ENCODE data around the gene NOSTRIN. TPM values are rescaled to one million over a fixed set of nuclear protein-coding genes. Genes with fewer than 3 reads are reported as not detected.

NOSTRIN gene
- total RNA-seq, 4 donors from 2014 or later: 10.1 to 48.1 (median 18.0) TPM

DNA sequence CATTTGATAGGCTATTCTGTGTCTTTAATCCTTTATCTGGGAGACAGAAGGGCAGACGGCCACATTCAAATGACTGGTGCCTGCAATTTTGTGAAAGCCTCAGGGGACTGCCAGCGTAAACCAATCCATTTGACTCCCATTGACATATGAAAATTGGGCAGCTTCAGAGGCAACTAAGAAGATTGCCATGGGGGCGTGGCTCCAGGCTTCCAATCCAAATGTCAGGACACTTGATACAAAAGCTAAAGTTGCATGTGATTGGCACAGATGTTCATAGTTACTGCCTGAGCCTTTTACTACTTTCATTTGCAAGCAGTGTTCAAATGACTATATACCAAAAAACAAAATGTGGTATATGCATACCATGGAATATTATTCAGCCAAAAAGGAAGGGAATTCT, 45.8 kb downstream of the NOSTRIN start:
- no peak for DNase-seq
- intact Hi-C loops (cut with DNase I): loop anchor here (5.0 to 10.0 kb wide), 2 partner anchors 36 to 73 kb away; no protein-coding TSS in a partner anchor
- peaks cover 5 to 8% of the 10 kb centered on the region in 2 donors for H3K4me1 ChIP-seq
- WGBS, 2 donors: 90 to 97% methylated on average over 3 of the region's 3 CpGs
- H3K4me3 ChIP-seq (replicated peaks in 1 of 3): no peak overlapping the region
- no peaks in the 10 kb centered on the region for H3K36me3 ChIP-seq
- no peaks in the 10 kb centered on the region for H3K27me3 ChIP-seq
- TF ChIP-seq POLR2A (IDR thresholded peaks at IDR 0.05): no peak
- TF ChIP-seq, protein P1, sequence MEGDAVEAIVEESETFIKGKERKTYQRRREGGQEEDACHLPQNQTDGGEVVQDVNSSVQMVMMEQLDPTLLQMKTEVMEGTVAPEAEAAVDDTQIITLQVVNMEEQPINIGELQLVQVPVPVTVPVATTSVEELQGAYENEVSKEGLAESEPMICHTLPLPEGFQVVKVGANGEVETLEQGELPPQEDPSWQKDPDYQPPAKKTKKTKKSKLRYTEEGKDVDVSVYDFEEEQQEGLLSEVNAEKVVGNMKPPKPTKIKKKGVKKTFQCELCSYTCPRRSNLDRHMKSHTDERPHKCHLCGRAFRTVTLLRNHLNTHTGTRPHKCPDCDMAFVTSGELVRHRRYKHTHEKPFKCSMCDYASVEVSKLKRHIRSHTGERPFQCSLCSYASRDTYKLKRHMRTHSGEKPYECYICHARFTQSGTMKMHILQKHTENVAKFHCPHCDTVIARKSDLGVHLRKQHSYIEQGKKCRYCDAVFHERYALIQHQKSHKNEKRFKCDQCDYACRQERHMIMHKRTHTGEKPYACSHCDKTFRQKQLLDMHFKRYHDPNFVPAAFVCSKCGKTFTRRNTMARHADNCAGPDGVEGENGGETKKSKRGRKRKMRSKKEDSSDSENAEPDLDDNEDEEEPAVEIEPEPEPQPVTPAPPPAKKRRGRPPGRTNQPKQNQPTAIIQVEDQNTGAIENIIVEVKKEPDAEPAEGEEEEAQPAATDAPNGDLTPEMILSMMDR (IDR thresholded peaks at IDR 0.05): no peak
- H3K27ac ChIP-seq: no peak overlapping the region
- H3K9me3 ChIP-seq: no peaks in the 10 kb centered on the region

- peaks cover 5 to 8% of the 10 kb centered on the region in 2 donors for H3K4me1 ChIP-seq
- intact Hi-C loops (cut with DNase I): loop anchor here (5.0 to 10.0 kb wide), 2 partner anchors 37 to 75 kb away; no protein-coding TSS in a partner anchor
- peak overlapping the region; percentile 13 to 71 (median 24) for H3K27ac ChIP-seq
- no peaks in the 10 kb centered on the region for H3K36me3 ChIP-seq
- no peak overlapping the region for H3K4me3 ChIP-seq (replicated peaks in 1 of 3)
- peak; percentile 79 to 82 for DNase-seq
- no peaks in the 10 kb centered on the region for H3K27me3 ChIP-seq
- no peaks in the 10 kb centered on the region for H3K9me3 ChIP-seq
- no peak for TF ChIP-seq POLR2A (IDR thresholded peaks at IDR 0.05)
- TF ChIP-seq, protein P1 (IDR thresholded peaks at IDR 0.05): peak in 4 of 6 experiments; percentile 61 to 76 (median 68)
- WGBS, 2 donors: 41 to 46% methylated on average over 2 of the region's 2 CpGs
Observed at GRCh38 chr2:168849610-168850009, 47.2 kb downstream of the NOSTRIN start.

DNA sequence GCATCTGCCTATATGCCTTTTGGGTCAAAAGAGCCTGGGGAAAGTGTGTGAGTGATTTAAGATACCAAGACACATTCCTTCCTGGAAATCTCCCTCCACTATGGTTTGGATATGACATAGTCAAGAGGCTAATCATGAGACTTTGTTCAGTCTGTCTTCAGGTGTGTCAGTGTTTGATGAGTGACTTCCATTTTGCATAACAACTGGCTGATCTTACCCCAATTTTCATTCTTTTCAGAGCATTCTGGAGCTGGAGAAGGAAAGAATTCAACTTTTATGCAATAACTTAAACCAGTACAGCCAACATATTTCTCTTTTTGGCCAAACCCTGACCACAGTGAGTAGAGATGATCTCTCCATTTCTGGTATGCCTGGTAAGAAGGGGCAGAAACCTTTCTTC, 48.4 kb downstream of the NOSTRIN start:
- H3K4me3 ChIP-seq (replicated peaks in 1 of 3): no peak overlapping the region
- no peaks in the 10 kb centered on the region for H3K9me3 ChIP-seq
- peaks cover 13 to 15% of the 10 kb centered on the region in 2 donors for H3K4me1 ChIP-seq
- peak overlapping the region in 1 of 3 donors; percentile 71 for H3K27ac ChIP-seq
- H3K27me3 ChIP-seq: no peaks in the 10 kb centered on the region
- no peak for DNase-seq
- H3K36me3 ChIP-seq: no peaks in the 10 kb centered on the region
- no peak for TF ChIP-seq POLR2A (IDR thresholded peaks at IDR 0.05)
- TF ChIP-seq, protein P1 (IDR thresholded peaks at IDR 0.05): no peak
- intact Hi-C loops (cut with DNase I): no loop called here

- Histone ChIP-seq H3K4me3 (replicated peaks in 1 of 3) (no peak overlapping the region), H3K4me1 (peaks cover 15 to 21% of the 10 kb centered on the region in 2 donors), H3K9me3 (no peaks in the 10 kb centered on the region), H3K27me3 (no peaks in the 10 kb centered on the region), H3K36me3 (no peaks in the 10 kb centered on the region), H3K27ac (peak overlapping the region in 1 of 3 donors; percentile 71)
- DNase-seq: peak; percentile 42 to 52
- intact Hi-C loops (cut with DNase I): no loop called here
- TF ChIP-seq POLR2A (IDR thresholded peaks at IDR 0.05): no peak
- TF ChIP-seq, protein P1 (IDR thresholded peaks at IDR 0.05): no peak
- 90% methylated on average over 5 of the region's 5 CpGs for WGBS, 2 donors
Observed at GRCh38 chr2:168851674-168852320, 49.4 kb downstream of the NOSTRIN start.

- Histone ChIP-seq H3K4me1 (peaks cover 21 to 28% of the 10 kb centered on the region in 2 donors), H3K9me3 (no peaks in the 10 kb centered on the region), H3K27me3 (no peaks in the 10 kb centered on the region), H3K4me3 (replicated peaks in 1 of 3) (no peak overlapping the region), H3K36me3 (no peaks in the 10 kb centered on the region), H3K27ac (peak overlapping the region in 1 of 3 donors; percentile 71)
- 52 to 68% methylated on average over 3 of the region's 3 CpGs for whole genome bisulfite sequencing, 2 donors
- TF ChIP-seq, protein P1 (IDR thresholded peaks at IDR 0.05): no peak
- intact Hi-C loops (cut with DNase I): no loop called here
- DNase-seq: no peak
Observed at GRCh38 chr2:168852481-168852880, 50.0 kb downstream of the NOSTRIN start.
